Pulmonary artery endothelial cell (primary cell): ENCODE measurements around the gene TMEM108. TPM values are rescaled to one million over a fixed set of nuclear protein-coding genes. Genes with fewer than 3 reads are reported as not detected.

ENCODE experiments used
- DNase-seq: peaks from one replicate; pipeline ENCODE4 v3.0.0-alpha.2; 2011; ENCODE audit warnings: low read depth, low spot score
- total RNA-seq: library from RNA; depleted of rRNA; stranded (reverse); fragments of >200 nt; gene quantifications from 2 replicates; pipeline ENCODE4 v1.2.3, GENCODE V29; 2014

Gene TMEM108
- total RNA-seq, 1 donor from 2014 or later: 0.40 TPM

DNA sequence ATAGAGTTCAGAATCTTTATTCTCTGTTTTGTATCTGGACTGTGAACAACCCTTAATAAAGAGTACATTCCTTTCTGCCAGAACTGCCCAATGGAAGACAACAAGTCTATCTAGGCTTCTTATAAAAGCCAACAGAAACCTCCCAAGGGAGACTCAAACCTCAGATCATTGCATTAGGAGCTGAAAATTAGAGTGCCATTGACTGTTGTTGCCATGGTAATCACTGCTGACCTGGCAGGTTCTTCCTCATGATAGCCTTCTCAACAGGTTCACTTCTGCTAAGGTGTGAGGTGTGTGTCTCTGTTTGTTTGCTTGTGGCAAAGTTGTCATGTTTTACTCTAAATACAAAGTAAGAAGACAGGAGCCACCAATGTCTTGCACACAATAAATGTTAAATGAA, 79.2 kb downstream of the TMEM108 start:
- no peak for DNase-seq

DNA sequence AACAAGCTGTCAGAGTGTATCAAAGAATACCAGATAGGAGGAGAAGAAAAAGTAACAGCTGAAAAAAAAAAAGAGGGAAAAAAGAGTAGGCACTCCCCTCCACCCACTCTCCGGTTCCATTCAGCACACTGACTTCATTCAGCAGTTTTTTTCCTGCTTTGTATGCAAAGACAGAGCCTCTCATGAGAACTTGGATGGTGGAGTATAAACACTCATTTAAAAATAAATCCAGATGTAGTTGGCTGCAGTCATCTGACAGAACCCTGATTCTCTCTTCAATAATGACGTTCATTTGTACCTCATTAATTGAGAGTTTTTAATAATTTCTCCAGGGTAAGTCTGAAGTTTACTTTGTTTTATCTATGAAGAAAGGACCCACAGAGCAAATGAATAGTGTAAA, 81.0 kb downstream of the TMEM108 start:
- DNase-seq: no peak

DNA sequence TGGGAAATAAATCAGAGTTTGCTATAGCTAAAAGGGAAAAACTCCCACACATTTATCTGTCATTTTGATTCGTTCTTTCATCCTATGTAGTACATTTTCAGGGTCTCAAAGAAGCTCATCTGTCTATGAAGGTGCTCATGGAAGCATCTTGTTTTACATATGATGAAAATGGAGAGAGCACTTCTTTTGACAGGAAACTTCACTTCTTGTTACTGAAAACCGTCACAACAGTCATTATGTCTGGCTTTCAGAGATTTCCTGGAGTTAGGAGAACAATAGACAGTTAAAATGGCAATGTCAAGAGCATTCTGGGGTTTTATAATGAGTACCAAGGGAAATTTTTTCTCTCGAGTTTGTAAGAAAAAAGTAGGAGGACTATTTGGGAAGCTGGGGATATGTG, 83.3 kb downstream of the TMEM108 start:
- no peak for DNase-seq

DNA sequence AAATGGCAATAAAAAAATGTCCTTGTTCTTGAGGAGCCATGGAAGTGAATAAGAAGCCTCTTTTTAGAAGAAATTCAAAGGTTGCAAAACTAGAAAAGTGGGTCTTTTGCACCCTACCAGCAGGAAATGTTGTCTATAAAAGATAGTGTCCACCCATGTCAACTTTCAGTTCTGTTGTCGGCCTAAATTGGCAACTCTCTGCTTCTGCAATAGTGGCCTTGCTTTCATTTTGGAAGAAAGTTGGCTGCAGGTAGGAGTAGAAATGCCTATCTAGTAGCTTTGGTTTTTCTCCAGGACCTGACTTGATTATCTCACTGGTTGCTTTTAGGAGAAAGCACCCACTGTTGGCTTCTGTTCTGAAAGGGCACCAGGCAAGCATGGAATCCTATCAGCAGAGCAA, 85.4 kb downstream of the TMEM108 start:
- DNase-seq: no peak

DNA sequence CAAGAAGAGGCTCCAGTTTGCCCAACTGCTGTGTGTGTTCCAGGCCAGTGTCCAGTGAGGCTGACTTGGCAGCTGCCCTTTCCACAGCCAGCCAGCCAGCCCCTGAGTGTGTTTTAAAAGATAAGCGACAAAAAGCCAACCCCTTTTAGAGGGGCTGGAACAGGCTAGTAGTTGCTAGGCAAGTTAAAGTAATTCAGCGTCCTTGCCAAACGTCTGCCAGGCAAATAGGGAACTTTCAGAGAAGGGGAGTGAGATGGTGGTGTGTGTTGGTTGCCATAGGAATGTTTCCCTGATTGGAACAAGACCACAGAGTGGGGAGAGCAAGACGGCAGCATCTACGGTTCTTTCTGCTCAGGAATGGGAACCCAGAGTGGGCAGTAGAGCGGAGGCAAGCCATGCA, 86.3 kb downstream of the TMEM108 start:
- no peak for DNase-seq

- no peak for DNase-seq
Measured at GRCh38 chr3:133125171-133125570, 87.0 kb downstream of the TMEM108 start.

- no peak for DNase-seq
Measured at GRCh38 chr3:133125802-133126201, 87.6 kb downstream of the TMEM108 start.

DNA sequence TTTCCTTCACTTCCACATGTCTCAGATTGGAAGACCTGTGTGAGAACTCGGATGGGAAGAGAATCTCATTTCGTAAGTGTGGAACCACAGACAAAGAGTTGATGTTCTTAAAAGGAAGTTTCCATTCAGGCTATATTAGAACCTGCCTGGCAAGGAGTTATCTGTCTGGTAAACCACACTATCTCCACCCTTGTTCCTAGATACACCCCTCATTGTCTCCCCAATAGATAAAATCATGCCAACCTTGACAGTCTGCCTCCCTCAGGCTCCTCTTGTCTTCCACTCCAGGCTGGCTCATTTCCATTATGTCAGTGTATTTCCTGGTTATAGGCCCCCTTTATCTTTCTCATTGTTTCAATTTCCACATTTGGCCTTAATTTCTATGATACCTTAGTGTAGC, 89.2 kb downstream of the TMEM108 start:
- no peak for DNase-seq

DNA sequence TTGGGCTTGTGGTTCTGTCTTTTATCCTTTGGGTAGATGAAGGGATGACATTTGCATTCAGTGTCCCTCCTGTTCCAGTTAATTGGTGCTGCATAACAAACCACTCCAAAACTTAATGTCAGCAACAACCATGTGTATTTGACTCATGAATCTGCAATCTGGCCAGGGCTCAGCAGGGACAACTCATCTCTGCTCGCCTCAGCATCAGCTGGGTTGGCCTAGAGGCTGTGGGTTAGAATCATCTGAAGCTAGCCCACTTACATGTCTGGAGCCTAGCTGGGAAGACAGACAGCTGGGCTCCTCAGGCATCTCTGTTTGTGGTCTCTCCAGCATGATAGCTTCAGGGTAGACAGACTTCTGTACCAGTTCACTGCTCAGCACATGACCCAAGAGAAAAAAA, 92.0 kb downstream of the TMEM108 start:
- no peak for DNase-seq

DNA sequence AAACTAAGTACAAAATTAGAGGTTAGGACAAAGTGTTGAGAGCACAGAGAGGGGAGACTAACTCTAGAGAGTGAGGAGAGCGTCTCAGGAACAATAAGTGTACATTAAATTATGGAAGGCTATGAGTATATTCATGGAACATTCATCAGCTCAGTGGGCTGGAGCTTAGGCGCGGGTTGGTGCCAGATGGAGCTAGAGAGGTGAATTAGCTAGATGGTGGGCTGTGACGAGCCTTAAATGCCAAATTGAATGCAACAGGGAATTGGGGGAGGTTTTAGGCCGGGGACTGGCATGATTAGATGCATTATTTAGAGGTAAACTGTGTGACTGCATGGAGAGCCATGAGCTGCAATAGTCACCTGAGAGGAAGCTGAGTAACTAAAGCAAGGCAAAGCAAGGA, 97.1 kb downstream of the TMEM108 start:
- DNase-seq: no peak

DNA sequence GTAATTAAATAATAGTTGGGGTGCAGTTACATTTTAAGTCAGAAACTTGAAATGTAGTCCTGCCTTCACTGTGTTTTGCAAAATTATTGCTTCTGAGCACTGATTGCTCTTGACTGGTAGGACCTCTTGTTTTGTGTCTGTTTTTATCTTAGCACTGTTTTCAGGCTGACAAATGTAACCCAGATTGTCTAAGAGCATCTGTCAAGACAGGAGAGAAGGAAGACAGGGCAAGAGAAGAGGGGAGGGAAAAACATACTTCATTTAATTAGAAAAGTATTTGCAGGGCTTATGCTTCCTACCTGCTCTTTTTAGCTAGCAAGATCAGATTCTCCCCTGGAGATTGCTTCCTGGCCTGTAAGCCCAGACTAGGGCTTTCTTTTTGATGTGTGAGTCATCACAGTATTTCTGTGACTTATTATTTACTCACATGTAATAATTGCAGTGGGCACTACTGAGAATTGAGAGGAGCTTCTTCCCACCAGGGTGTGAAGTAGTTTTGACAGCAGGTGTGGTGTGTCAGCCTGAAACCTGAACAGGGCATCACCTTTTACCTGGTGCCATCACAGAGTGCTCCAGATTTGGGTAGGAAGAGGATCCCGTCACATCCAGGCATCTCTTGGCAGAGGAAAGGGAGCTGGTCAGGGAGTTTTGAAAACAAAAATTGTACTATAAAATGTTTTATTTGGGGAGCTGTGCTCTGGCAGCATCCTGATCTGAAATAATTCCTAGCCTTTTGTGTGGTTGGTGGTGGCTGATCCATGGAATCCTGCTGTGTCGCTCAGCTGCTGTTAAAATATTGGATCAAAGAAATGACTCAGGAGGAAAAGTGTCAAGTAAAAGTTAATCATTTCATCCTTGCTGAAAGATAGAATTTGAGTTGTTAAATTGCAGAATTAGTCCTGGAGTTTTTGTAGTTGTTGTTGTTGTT, 98.2 kb downstream of the TMEM108 start:
- DNase-seq: no peak

DNA sequence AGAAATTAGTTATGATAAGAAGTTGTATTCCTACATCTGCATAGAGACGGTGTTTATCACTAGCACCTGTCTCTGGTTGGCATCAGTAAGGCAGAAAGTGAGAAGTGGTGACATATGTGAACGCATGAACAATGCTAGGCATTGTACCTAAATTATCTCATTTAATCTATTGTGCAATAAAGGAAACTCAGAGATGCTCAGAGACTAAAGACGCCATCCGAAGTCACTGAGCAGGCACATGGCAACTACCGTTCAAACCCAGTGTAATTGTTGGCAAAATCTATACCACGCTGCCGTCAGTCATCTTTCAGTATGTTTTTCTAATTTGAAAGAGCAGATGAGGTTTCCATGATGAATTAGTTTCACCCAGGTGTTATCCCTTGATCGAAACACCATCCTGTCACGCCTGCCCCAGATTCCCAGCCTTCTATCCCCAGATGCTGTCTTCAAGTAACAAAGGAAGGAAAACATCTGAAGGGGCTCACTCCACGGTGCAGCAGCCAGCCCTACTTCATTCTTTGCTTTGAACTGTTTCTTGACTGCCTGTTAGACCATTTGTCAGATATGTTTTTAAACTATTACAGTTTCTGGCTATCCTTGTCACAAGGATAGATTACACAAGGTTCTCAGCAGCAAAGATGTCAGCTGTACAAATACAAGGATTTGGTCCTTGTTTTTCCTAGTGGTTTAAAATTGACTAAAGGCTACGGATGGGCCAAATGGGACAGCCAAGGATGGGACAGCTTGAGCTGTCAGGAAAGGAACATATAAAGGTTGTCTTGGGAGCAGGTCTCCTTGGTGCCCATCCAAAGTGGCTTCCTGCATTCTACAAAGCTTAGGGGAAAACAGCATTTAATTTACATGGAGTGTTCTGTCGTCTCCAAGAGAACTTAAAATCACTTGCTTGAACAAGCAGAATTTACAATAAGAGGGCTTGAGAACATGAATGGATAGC, 99.1 kb downstream of the TMEM108 start:
- DNase-seq: no peak

- no peak for DNase-seq
Measured at GRCh38 chr3:133138017-133138416, 99.8 kb downstream of the TMEM108 start.

- DNase-seq: no peak
Measured at GRCh38 chr3:133152056-133152455, 113.9 kb downstream of the TMEM108 start.

DNA sequence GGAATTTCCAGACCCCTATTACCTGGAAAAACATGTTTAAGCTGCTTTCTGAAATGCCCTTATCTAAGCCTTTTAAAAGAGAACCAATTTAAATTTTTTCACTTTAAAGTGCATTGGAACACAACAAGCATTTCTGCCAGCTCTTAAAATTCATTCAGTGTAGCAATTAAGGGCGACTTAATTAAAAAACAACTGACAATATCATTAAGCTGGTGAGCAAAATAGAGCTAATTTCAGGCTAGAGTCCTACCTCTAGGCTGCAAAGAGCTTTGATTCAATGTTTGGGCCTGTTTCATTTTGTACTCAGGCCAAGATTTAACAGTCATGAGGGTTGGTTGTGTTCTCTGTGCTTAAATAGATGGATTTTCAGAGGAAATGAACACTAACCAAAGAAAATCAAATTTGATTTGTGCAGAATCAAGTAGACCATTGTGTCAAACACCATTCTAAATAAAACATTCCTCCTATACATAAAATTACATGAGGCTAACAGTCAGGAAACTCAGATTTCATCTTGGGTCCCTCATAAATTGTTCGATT, 114.6 kb downstream of the TMEM108 start:
- no peak for DNase-seq

GRCh38 chr3:133153382-133153781, 115.2 kb downstream of the TMEM108 start:
- no peak for DNase-seq

GRCh38 chr3:133157716-133158115, 119.5 kb downstream of the TMEM108 start:
- no peak for DNase-seq

GRCh38 chr3:133158686-133159085, 120.5 kb downstream of the TMEM108 start:
- DNase-seq: no peak

DNA sequence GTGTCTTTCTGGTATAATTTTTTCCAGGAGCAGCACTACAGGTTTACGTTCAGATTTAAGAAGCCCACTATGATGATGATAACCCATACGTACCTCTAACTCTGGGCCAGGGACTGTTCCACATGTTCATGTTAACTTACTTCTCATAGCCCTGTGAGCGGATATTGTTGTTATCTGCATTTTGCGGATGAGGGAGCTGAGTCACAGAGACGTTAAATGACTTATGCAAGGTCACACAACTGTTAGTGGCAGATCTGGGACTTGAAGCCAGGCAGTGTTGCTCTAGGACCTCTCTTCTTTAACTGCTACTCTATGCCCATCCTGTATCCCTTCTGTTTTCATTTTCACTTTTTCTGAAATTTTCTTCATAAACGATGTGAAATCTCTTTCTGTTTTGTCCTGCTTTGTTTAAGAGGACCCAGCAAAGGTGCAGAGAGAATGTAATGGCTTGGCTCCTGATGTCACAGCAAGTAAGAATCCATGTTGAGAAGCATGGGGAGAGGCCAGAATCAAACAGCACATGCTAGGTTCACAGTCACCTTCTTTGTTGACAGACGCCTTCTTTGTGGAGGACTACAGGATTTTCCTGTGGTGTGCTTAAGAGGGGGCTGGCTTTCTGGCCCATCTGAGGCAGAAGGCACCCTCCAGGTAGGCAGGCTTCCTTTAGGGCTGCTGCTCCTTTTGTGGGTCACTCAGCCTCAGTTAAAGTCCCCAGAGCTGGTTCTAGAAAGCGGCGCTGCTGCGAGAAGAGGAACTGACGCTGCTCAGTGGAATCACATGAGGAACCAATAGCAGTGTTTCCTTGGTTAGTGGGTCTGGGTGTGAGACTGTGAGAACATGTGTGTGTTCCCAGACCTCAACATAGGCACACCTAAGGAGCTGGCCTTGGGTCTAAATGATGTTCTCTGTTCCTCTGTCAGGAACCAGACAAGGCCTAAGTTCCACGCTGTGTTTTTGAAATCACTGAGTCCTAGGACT, 121.6 kb downstream of the TMEM108 start:
- no peak for DNase-seq

GRCh38 chr3:133161656-133162055, 123.5 kb downstream of the TMEM108 start:
- DNase-seq: no peak

- DNase-seq: no peak
Measured at GRCh38 chr3:133162265-133162664, 124.1 kb downstream of the TMEM108 start.
